HG02571 (cell line): ENCODE results near the gene PANK4.
"Not testable (repeated sequence)": the region's sequence is repeated elsewhere in the genome, so short reads cannot be mapped to it uniquely, and the experiment has no call there.

ENCODE experiments used
- ATAC-seq: cut with Tn5 transposase; IDR thresholded peaks from one replicate; pipeline ENCODE4 v1.9.1; 2021; ENCODE audit warnings: mild to moderate bottlenecking, moderate library complexity; ENCODE audit not compliant: unreplicated experiment

The PANK4 gene

DNA sequence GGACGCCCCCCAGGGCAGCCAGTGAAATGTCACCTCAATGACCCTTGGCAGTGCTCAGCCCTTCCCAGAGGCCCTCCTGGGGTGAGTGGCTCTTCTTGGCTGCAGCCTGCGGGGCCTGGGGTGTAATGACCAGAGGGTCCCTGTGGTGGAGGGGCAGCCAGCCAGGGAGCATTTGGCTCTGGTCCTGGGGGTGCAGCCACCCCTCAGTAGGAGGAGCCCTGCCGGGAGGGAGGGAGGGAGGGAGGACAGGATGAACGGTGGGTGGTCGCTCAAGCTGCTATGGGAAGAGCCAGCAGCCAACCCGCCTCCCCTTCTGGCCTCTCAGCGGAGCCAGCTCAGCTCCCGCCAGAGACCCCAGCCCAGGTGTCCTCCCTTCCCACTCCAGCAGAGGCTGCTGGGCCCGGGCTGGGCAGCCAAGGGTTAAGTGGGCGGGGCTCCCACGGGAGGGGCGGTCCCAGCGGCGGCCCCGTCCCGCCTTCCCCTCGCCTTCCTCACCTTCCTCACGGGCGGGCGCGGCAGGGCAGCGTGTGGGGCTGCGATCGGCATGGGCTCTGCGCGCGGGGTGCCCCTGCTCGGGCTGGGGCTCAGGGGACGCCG lies 59.3 kb downstream of the PANK4 start:
- ATAC-seq: no peak

GRCh38 chr1:2466270-2466665 lies 60.1 kb downstream of the PANK4 start:
- no peak for ATAC-seq

DNA sequence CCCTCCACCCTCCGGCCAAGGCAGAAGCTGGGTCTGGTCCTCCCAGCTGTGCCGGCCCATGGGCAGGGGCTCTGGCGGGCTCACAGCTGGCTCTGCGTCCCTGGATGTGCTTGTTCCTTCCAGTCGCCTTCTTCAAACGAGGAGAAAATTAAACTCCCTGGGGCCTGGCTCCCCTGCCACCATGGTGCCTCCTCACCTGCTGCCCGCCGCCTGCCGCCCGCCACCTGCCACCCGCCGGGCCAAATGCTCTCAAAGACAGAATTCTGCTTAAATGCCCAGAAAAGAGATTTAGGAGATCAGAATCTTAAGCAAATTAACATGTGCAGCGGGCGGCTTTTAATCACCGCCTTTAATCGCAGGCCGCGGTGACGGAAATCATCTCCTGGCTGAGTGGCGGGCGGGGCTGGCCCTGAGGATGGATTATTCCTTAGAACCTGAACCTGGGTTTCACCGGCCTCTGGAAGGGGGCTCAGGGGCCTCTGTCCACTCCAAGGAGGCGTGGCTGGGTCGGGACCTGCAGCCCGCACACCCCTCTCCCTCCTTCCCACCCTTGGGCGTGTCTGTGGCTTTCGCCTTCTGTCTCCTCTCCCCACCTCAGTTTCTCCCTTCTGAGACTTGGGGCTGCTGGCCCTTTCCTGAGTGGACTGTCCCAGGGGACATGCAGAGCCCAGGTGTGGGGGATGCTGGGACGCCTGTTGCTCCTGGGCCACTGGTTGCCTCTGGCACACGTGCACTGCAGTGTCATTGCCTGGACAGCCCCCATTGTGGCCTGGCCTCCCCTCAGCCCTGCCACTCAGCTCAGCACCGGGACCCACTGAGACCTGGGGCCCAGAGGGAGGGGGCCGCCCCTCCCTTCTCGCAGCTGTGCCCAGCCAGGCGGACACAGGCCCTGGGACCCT lies 60.8 kb downstream of the PANK4 start:
- ATAC-seq: no peak

- no peak for ATAC-seq
Measured at GRCh38 chr1:2463396-2463795, 63.0 kb downstream of the PANK4 start.

DNA sequence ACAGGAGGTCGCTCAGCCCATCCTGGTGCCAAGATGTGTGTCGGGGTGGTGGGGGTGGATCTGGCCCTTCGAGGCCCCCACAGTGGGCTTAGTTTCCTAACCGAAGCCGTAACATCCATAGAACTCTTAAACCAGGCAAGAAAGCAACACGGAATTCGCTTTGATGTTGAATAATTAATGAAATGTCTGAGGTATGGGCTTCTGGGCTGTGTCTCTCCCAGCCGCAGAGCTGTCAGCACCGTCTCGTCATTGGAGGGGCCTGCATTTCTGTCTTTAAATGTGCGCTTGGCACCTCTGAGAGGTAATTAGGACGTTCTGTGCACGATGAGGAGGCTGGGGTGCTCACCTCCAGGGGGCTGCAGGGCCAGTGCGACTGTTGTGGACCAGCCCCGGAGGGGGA lies 63.6 kb downstream of the PANK4 start:
- no peak for ATAC-seq

GRCh38 chr1:2460996-2461751 lies 65.2 kb downstream of the PANK4 start:
- no peak for ATAC-seq

- no peak for ATAC-seq
Measured at GRCh38 chr1:2460203-2460602, 66.2 kb downstream of the PANK4 start.

- ATAC-seq: no peak
Measured at GRCh38 chr1:2459757-2460156, 66.6 kb downstream of the PANK4 start.

DNA sequence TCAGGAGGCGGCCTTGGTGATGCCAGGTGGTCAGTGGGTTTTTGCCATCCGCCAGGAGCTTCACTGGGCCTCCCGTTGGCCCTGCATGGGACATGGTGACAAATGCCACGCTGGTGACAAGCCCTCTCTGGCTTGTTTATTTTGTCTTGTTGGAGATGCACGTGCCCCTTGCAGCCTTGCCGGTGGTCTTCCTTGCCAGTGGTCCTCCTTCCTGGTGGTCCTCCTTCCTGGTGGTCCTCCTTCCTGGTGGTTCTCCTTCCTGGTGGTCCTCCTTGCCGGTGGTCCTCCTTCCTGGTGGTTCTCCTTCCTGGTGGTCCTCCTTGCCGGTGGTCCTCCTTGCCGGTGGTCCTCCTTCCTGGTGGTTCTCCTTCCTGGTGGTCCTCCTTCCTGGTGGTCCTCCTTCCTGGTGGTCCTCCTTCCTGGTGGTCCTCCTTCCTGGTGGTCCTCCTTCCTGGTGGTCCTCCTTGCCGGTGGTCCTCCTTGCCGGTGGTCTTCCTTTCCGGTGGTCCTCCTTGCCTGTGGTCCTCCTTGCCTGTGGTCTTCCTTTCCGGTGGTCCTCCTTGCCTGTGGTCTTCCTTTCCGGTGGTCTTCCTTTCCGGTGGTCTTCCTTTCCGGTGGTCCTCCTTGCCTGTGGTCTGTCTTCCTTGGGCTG lies 67.2 kb downstream of the PANK4 start:
- not testable (repeated sequence) for ATAC-seq

DNA sequence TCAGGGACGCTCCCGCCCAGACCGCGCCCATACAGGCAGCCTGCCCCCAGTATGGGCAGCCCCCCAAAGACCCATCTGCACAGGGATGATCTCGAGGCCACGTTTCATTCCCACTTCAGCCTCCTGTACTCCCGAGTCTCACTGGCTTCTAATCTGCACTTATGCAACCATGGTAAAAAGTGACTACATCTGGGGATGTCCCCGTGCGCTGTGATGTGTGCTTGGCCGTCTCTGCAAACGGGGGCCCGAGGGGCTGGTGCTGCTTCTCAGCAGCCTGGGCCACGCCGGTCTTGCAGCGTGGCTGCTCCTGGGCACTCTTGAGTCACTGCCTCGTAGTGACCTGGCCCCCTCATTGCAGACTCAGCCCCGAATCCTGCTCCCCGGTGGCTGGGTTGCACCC lies 67.7 kb downstream of the PANK4 start:
- no peak for ATAC-seq
